Esophagus squamous epithelium (tissue), 5 donors: ENCODE results near the gene MGAM2. TPM values are rescaled to one million over a fixed set of nuclear protein-coding genes. Genes with fewer than 3 reads are reported as not detected.

Experiments
- DNase-seq: peaks from one replicate; lab custom pipeline; 2025; lab: John Stamatoyannopoulos, UW
- H3K27ac ChIP-seq, 4 donors: fragments of 200-600 bp; sonication (generic); one replicate each; pipeline ENCODE4 v1.5.1; 2016 to 2019; ENCODE audit warnings: mild to moderate bottlenecking in 1 of 4
- H3K27me3 ChIP-seq, 4 donors: fragments of 200-600 bp; sonication (generic); 1 replicate in 3 of 4; 2 replicates in 1 of 4; pipeline versions ENCODE4 v1.5.1 to v1.6.0; 2017 to 2021; ENCODE audit warnings: antibody characterized with exemption in 1 of 4
- H3K36me3 ChIP-seq, 3 donors: fragments of 200-600 bp; sonication (generic); one replicate each; pipeline ENCODE4 v1.5.1; 2016 to 2019
- H3K4me1 ChIP-seq, 3 donors: fragments of 200-600 bp; sonication (generic); one replicate each; pipeline ENCODE4 v1.5.1; 2017 to 2019
- H3K4me3 ChIP-seq, 4 donors: fragments of 200-600 bp; sonication (generic); 1 replicate in 3 of 4; 2 replicates in 1 of 4; pipeline ENCODE4 v1.5.1; 2016 to 2019; ENCODE audit warnings: mild to moderate bottlenecking in 2 of 4, moderate library complexity in 1 of 4
- H3K9me3 ChIP-seq, 3 donors: fragments of 200-600 bp; sonication (generic); one replicate each; pipeline ENCODE4 v1.5.1; 2016 to 2019
- POLR2A ChIP-seq, 4 donors: fragments of 450-650 bp; IDR thresholded peaks; one replicate each; pipeline ENCODE4 v1.6.1; 2017; ENCODE audit warnings: antibody characterized with exemption in 4 of 4, mild to moderate bottlenecking in 4 of 4, moderate library complexity in 3 of 4
- WGBS, 2 donors: methylation state at CpG; one replicate each; pipeline ENCODE4 v1.1.5; 2018; 5-methylcytosine and 5-hydroxymethylcytosine counted together
- intact Hi-C: fragments of 100-400 bp; cut with DNase I; formaldehyde crosslinking; loops from one replicate; pipeline ENCODE4 v1.15.0; 2022
- total RNA-seq, 4 donors: library from RNA; depleted of rRNA; stranded (reverse); fragments of >200 nt; gene quantifications; one replicate each; pipeline ENCODE4 v1.1.0, GENCODE V29; 2016
- TF ChIP-seq, protein P1 (sequence below), 6 experiments: fragments of 450-650 bp in 4 of 6; fragments of 200-600 bp in 2 of 6; sonication (generic) in 2 of 6; IDR thresholded peaks; one replicate each; pipeline ENCODE4 v1.5.1; 2016 to 2019; ENCODE audit warnings: antibody characterized with exemption in 6 of 6, mild to moderate bottlenecking in 4 of 6, moderate library complexity in 4 of 6
- donor health status: DM: yes; HTN: yes; CAD: no.

MGAM2 gene
- total RNA-seq, 4 donors from 2014 or later: 0.04 TPM; not detected in 3

DNA sequence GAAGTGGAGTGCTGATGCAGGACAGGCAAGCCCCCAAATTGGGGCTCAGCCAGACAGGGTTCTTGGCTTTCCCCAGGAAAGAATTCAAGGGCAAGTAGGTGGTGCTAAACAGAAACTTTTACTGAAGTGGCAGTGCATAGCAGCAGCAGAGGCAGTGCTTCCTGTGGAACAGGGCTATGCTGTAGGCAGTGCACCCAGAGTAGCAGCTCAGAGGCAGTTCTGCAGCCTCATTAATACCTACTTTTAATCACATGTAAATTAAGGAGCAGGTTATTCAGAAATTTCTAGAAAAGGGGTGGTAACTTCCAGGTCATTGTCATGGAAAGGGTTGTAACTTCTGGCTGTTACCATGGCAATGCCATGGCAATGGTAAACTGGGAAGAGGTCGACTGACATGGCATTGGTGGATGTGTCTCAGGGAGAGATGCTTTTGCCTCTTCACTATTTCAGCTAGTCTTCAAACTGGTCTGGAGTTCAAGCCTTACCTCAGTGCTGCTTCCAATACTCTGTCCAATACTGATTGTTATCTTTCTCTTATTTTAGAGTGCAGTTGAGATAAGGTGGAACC is 117.1 kb downstream of the MGAM2 start:
- no peak for TF ChIP-seq POLR2A (IDR thresholded peaks at IDR 0.05)
- TF ChIP-seq, protein P1, sequence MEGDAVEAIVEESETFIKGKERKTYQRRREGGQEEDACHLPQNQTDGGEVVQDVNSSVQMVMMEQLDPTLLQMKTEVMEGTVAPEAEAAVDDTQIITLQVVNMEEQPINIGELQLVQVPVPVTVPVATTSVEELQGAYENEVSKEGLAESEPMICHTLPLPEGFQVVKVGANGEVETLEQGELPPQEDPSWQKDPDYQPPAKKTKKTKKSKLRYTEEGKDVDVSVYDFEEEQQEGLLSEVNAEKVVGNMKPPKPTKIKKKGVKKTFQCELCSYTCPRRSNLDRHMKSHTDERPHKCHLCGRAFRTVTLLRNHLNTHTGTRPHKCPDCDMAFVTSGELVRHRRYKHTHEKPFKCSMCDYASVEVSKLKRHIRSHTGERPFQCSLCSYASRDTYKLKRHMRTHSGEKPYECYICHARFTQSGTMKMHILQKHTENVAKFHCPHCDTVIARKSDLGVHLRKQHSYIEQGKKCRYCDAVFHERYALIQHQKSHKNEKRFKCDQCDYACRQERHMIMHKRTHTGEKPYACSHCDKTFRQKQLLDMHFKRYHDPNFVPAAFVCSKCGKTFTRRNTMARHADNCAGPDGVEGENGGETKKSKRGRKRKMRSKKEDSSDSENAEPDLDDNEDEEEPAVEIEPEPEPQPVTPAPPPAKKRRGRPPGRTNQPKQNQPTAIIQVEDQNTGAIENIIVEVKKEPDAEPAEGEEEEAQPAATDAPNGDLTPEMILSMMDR (IDR thresholded peaks at IDR 0.05): no peak
- 20 to 50% methylated on average over 1 of the region's 1 CpG for WGBS, 2 donors
- no peak for DNase-seq
- intact Hi-C loops: no loop called here
- no peaks in the 10 kb centered on the region for H3K27me3 ChIP-seq
- no peak overlapping the region for H3K4me3 ChIP-seq
- no peaks in the 10 kb centered on the region for H3K36me3 ChIP-seq
- no peaks in the 10 kb centered on the region for H3K9me3 ChIP-seq
- no peaks in the 10 kb centered on the region for H3K4me1 ChIP-seq
- no peak overlapping the region for H3K27ac ChIP-seq

DNA sequence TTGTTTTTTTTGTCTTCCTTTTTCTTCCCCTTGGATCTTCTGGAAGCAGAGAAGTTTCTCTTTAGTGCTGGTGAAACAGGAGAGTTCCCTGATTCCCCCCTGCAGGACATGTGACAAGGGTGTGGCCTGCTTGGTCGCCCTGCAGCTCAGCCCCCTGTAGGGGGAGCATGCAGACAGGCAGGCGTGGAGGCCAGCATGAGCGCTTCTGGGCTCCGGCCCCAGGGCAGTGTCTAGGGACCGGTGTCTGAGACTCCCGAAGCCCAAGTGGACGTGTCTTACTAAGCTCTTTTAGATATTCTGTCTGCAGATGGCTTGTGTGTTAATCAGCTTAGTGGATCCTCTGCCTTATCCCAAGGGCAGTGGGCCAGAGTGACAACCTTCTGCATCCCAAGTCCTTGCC is 120.2 kb downstream of the MGAM2 start:
- Histone ChIP-seq H3K4me3 (no peak overlapping the region), H3K27me3 (no peaks in the 10 kb centered on the region), H3K36me3 (no peaks in the 10 kb centered on the region), H3K27ac (no peak overlapping the region), H3K4me1 (no peaks in the 10 kb centered on the region), H3K9me3 (no peaks in the 10 kb centered on the region)
- TF ChIP-seq, protein P1 (IDR thresholded peaks at IDR 0.05): no peak
- TF ChIP-seq POLR2A (IDR thresholded peaks at IDR 0.05): no peak
- no peak for DNase-seq
- WGBS, 2 donors: 18 to 51% methylated on average over 2 to 7 of the region's 7 CpGs
- intact Hi-C loops: no loop called here

DNA sequence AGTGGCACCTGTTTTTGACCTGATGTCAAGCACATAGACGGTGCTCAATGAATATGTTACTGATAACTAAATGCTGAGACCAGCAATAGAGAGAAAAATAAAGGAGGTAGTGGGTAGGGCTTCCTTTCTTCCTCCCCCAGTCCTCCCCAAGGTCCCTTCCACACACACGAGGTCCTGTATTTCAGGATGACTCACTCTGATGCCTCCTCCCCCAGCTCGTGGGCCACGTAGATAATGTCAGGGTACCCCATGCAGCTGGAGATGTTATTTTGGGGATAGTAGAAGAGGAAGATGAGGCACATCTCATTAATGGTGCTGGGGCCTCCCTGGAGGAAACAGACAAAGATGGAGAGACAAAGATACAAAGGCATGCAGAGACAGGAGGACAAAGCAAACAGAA is 129.0 kb downstream of the MGAM2 start:
- Histone ChIP-seq H3K27ac (no peak overlapping the region), H3K36me3 (no peaks in the 10 kb centered on the region), H3K9me3 (no peaks in the 10 kb centered on the region), H3K4me1 (no peaks in the 10 kb centered on the region), H3K27me3 (no peaks in the 10 kb centered on the region), H3K4me3 (no peak overlapping the region)
- 56 to 82% methylated on average over 4 of the region's 4 CpGs for WGBS, 2 donors
- DNase-seq: no peak
- intact Hi-C loops: no loop called here
- TF ChIP-seq, protein P1 (IDR thresholded peaks at IDR 0.05): no peak
- TF ChIP-seq POLR2A (IDR thresholded peaks at IDR 0.05): no peak

DNA sequence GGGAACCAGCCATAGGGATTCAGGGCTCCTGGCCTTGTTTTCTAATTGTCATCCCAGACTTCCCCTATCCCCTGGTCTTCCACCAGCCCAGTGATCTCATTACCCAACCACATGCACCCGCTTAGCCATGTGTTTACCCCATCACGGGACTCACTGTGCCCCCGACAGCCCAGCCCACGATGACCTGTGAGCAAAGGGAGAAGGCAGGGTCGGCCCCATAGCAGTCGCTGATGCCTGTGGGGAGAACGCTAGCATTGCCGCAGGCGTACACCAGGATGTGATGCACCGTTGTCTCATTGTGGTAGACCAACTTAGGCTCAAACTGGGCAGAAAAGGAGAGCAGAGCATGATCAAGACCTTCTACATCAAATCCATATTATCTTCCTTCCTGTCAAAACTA is 132.3 kb downstream of the MGAM2 start:
- Histone ChIP-seq H3K4me3 (no peak overlapping the region), H3K27ac (no peak overlapping the region), H3K9me3 (no peaks in the 10 kb centered on the region), H3K36me3 (no peaks in the 10 kb centered on the region), H3K27me3 (no peaks in the 10 kb centered on the region), H3K4me1 (no peaks in the 10 kb centered on the region)
- WGBS, 2 donors: 84% methylated on average over 6 to 9 of the region's 10 CpGs
- DNase-seq: no peak
- TF ChIP-seq, protein P1 (IDR thresholded peaks at IDR 0.05): no peak
- TF ChIP-seq POLR2A (IDR thresholded peaks at IDR 0.05): no peak
- intact Hi-C loops: no loop called here

DNA sequence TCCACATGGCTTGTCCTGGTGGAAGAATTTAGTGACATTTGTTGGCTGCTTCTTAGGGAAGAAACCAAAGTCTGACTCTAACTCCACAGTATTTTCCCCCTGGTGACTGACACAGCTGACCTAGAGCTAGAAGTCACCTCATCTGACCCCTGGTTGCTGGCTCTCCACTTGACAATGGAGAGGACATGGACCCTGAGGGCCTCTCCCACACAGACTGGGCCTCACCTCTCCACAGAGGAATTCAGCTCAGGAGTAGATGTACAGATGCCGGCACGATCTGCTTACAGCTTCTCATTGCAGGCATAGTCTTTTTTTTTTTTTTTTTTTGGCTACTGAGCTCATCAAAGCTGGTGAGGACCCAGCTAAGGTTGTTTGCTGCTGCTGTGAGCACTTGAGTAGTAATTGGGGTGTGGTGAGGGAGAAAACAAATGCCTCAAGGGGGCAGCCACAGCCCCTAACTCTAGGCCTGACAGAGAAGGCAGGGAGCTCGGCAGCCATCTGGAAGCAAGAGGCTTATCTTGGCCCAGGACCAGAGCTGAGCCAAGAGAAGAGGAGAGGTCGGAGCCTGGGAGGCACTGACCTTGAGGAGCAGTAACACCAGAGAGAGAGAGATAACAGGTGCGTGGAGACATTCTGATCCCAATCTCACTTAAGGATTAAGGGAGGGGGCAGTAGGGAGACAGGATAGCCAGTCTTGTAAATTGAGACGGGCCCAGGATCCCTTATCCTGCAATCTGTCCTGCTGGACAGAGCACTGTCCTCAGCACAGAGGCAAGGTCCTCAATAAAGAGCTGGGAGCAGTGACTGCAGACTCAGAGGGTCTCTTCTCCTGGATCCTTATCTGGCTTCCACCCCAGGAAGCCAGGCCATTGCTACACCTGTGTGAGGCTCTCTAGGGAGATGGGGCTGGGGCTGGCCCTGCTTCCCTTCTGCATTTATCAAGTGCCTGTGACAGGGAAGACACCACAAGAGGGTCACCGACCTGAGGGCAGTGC is 136.9 kb downstream of the MGAM2 start:
- 48 to 61% methylated on average over 5 to 6 of the region's 7 CpGs for WGBS, 2 donors
- H3K36me3 ChIP-seq: no peaks in the 10 kb centered on the region
- H3K4me3 ChIP-seq: no peak overlapping the region
- TF ChIP-seq, protein P1 (IDR thresholded peaks at IDR 0.05): no peak
- no peak for TF ChIP-seq POLR2A (IDR thresholded peaks at IDR 0.05)
- H3K27ac ChIP-seq: no peak overlapping the region
- intact Hi-C loops: no loop called here
- H3K9me3 ChIP-seq: no peaks in the 10 kb centered on the region
- no peak for DNase-seq
- H3K27me3 ChIP-seq: no peaks in the 10 kb centered on the region
- no peaks in the 10 kb centered on the region for H3K4me1 ChIP-seq
